DND-41 (cell line): ENCODE results near the gene WNT5A.
A peak's percentile ranks its signal among the peaks of the same experiment; 100 is the strongest.

Source experiments
- ATAC-seq: fragments of 200-7000 bp; cut with Tn5 transposase; 3 replicates; pipeline ENCODE4 v1.9.1; 2021; ENCODE audit warnings: low read depth; ENCODE audit not compliant: insufficient read depth
- DNase-seq: peaks from one replicate; pipeline ENCODE4 v3.0.0-alpha.2; 2020
- H2AFZ ChIP-seq: 2 replicates; pipeline ENCODE4 v1.6.0; 2012; ENCODE audit warnings: low read depth, low read length
- H3K27ac ChIP-seq: 2 replicates; pipeline ENCODE4 v1.5.1; 2012; ENCODE audit warnings: low read length, inconsistent platforms
- H3K27me3 ChIP-seq: fragments of 200-600 bp; sonication (generic); 2 replicates; pipeline ENCODE4 v1.6.0; 2012; ENCODE audit warnings: low read length, mild to moderate bottlenecking, inconsistent platforms; ENCODE audit not compliant: insufficient read depth, poor library complexity
- H3K36me3 ChIP-seq: 2 replicates; pipeline ENCODE4 v1.5.1; 2012; ENCODE audit warnings: low read length, inconsistent platforms; ENCODE audit not compliant: insufficient read depth
- H3K4me1 ChIP-seq: 2 replicates; pipeline ENCODE4 v1.5.1; 2012; ENCODE audit warnings: mild to moderate bottlenecking, low read length; ENCODE audit not compliant: insufficient read depth
- H3K4me2 ChIP-seq: 2 replicates; pipeline ENCODE4 v1.6.0; 2012; ENCODE audit warnings: mild to moderate bottlenecking, moderate library complexity, low read length, inconsistent platforms; ENCODE audit not compliant: insufficient read depth
- H3K4me3 ChIP-seq, 2 experiments: fragments of 200-600 bp in 1 of 2; shearing (Covaris generic) in 1 of 2; 2 replicates each; pipeline ENCODE4 v1.5.1; 2012 to 2016; ENCODE audit warnings: inconsistent platforms in 2 of 2, low read length in 2 of 2, mild to moderate bottlenecking in 2 of 2, low read depth in 1 of 2, moderate library complexity in 1 of 2
- H3K79me2 ChIP-seq: 2 replicates; pipeline ENCODE4 v1.6.0; 2012; ENCODE audit warnings: low read length, inconsistent platforms; ENCODE audit not compliant: insufficient read depth
- H3K9ac ChIP-seq: 2 replicates; pipeline ENCODE4 v1.6.0; 2012; ENCODE audit warnings: low read depth, mild to moderate bottlenecking, inconsistent platforms, low read length, moderate library complexity
- H3K9me3 ChIP-seq: 2 replicates; pipeline ENCODE4 v1.5.1; 2012; ENCODE audit warnings: low read length, moderate library complexity, mild to moderate bottlenecking, inconsistent platforms; ENCODE audit not compliant: insufficient read depth, severe bottlenecking
- H4K20me1 ChIP-seq: 2 replicates; pipeline ENCODE4 v1.6.0; 2012; ENCODE audit warnings: low read length; ENCODE audit not compliant: insufficient read depth
- CTCF ChIP-seq: IDR thresholded peaks from 2 replicates; pipeline ENCODE4 v1.5.1; 2012; ENCODE audit warnings: borderline replicate concordance, low read length, moderate library complexity, mild to moderate bottlenecking; ENCODE audit not compliant: poor library complexity, severe bottlenecking; ENCODE audit errors: extremely low read depth
- EZH2 ChIP-seq: IDR thresholded peaks from 3 replicates; pipeline ENCODE4 v1.6.1; 2012; ENCODE audit warnings: borderline replicate concordance, low read depth, mild to moderate bottlenecking, moderate library complexity, low read length, inconsistent platforms; ENCODE audit not compliant: severe bottlenecking

Gene WNT5A

GRCh38 chr3:55486101-55486856 lies 827 bp downstream of the WNT5A start:
- Histone ChIP-seq H3K9me3 (no peaks in the 10 kb centered on the region), H3K27ac (no peak overlapping the region), H3K36me3 (no peaks in the 10 kb centered on the region), H3K27me3 (no peaks in the 10 kb centered on the region), H2AFZ (no peak overlapping the region), H3K4me2 (no peak overlapping the region), H3K4me3 (no peak overlapping the region), H3K9ac (no peak overlapping the region), H3K79me2 (no peaks in the 10 kb centered on the region), H3K4me1 (no peaks in the 10 kb centered on the region), H4K20me1 (no peaks in the 10 kb centered on the region)
- ATAC-seq (no peak), DNase-seq (no peak)
- TF ChIP-seq CTCF = no peak
- TF ChIP-seq EZH2 = no peak

GRCh38 chr3:55484801-55485791 lies 2.0 kb downstream of the WNT5A start:
- Histone ChIP-seq H3K36me3 (no peaks in the 10 kb centered on the region), H3K27ac (no peak overlapping the region), H3K79me2 (no peaks in the 10 kb centered on the region), H3K4me2 (no peak overlapping the region), H3K27me3 (no peaks in the 10 kb centered on the region), H2AFZ (no peak overlapping the region), H4K20me1 (no peaks in the 10 kb centered on the region), H3K9me3 (no peaks in the 10 kb centered on the region), H3K4me3 (no peak overlapping the region), H3K9ac (no peak overlapping the region), H3K4me1 (no peaks in the 10 kb centered on the region)
- DNase-seq (no peak), ATAC-seq (no peak; the same call in 2 of the 3 replicates)
- peak; percentile 12 for TF ChIP-seq CTCF
- no peak for TF ChIP-seq EZH2

GRCh38 chr3:55484191-55484689 lies 2.9 kb downstream of the WNT5A start:
- H3K4me3 ChIP-seq = no peak overlapping the region
- ATAC-seq (no peak), DNase-seq (no peak)
- no peak overlapping the region for H3K27ac ChIP-seq
- no peaks in the 10 kb centered on the region for H3K4me1 ChIP-seq
- no peak for TF ChIP-seq EZH2
- no peak for TF ChIP-seq CTCF
- no peaks in the 10 kb centered on the region for H3K36me3 ChIP-seq
- no peaks in the 10 kb centered on the region for H3K79me2 ChIP-seq
- no peaks in the 10 kb centered on the region for H3K9me3 ChIP-seq
- H4K20me1 ChIP-seq = no peaks in the 10 kb centered on the region
- no peak overlapping the region for H3K4me2 ChIP-seq
- H3K9ac ChIP-seq = no peak overlapping the region
- no peaks in the 10 kb centered on the region for H3K27me3 ChIP-seq
- no peak overlapping the region for H2AFZ ChIP-seq
